A549 (cell line): ENCODE results near the gene BRAP. TPM values are rescaled to one million over a fixed set of nuclear protein-coding genes. Genes with fewer than 3 reads are reported as not detected.
A peak's percentile ranks its signal among the peaks of the same experiment; 100 is the strongest.

Experiments used
- ATAC-seq, 2 experiments: fragments of 200-7000 bp in 1 of 2; fragments of >200 bp in 1 of 2; cut with Nextera tagmentation in 1 of 2; cut with Tn5 transposase in 1 of 2; 3 replicates each; pipeline versions ENCODE4 v1.8.0 to v1.9.1; 2018 to 2020; ENCODE audit warnings: mild to moderate bottlenecking in 1 of 2, moderate library complexity in 1 of 2
- CTCF ChIA-PET: fragments of 300-600 bp; sonication (Branson Sonifier 250); formaldehyde crosslinking; extraction: SDS; loops from one replicate; lab custom pipeline; 2021; ENCODE audit warnings: antibody characterized with exemption, inconsistent platforms; lab: Yijun Ruan, JAX
- POLR2A ChIA-PET: fragments of 350-600 bp; formaldehyde crosslinking; extraction: SDS; loops from one replicate; lab custom pipeline; 2021; ENCODE audit warnings: antibody characterized with exemption, inconsistent platforms; lab: Yijun Ruan, JAX
- DNase-seq, 2 experiments: peaks; one replicate each; pipeline versions ENCODE4 v3.0.0 to v3.0.0-alpha.2; 2011 to 2016; ENCODE audit warnings: low read depth in 1 of 2, low spot score in 1 of 2
- FAIRE-seq: peaks from 2 replicates; lab custom pipeline; 2011; peaks lifted over from hg19 to GRCh38; lab: Jason Lieb, UNC
- H3K27ac ChIP-seq, 2 experiments: fragments of >200 bp; sonication (Bioruptor Twin); formaldehyde crosslinking; 3 replicates each; pipeline ENCODE4 v1.5.1; 2016 to 2017
- H3K4me1 ChIP-seq: fragments of >200 bp; sonication (Bioruptor Twin); formaldehyde crosslinking; 3 replicates; pipeline ENCODE4 v1.6.1; 2016
- H3K4me2 ChIP-seq: fragments of >200 bp; sonication (Bioruptor Twin); formaldehyde crosslinking; 3 replicates; pipeline ENCODE4 v1.6.1; 2016
- H3K4me3 ChIP-seq: fragments of >200 bp; sonication (Bioruptor Twin); formaldehyde crosslinking; 3 replicates; pipeline ENCODE4 v1.5.1; 2016
- H3K9me3 ChIP-seq: fragments of >200 bp; sonication (Bioruptor Twin); formaldehyde crosslinking; 3 replicates; pipeline ENCODE4 v1.6.1; 2016
- CBX2 ChIP-seq: fragments of 200-600 bp; sonication (generic); IDR thresholded peaks from 2 replicates; pipeline ENCODE4 v1.6.1; 2016; ENCODE audit warnings: low read depth, mild to moderate bottlenecking, borderline replicate concordance
- CBX8 ChIP-seq: fragments of 200-600 bp; sonication (generic); IDR thresholded peaks from 2 replicates; pipeline ENCODE4 v1.6.1; 2016
- CHD2 ChIP-seq: fragments of 150-350 bp; IDR thresholded peaks from 2 replicates; pipeline ENCODE4 v1.6.1; 2014; ENCODE audit warnings: low read length; ENCODE audit not compliant: partially characterized antibody
- CHD4 ChIP-seq: fragments of 200-600 bp; sonication (generic); IDR thresholded peaks from 2 replicates; pipeline ENCODE4 v1.6.1; 2016; ENCODE audit warnings: antibody characterized with exemption, mild to moderate bottlenecking, borderline replicate concordance
- EHF ChIP-seq: fragments of 250-450 bp; sonication (Bioruptor Pico); IDR thresholded peaks from 2 replicates; pipeline ENCODE4 v1.5.0; 2020; ENCODE audit warnings: mild to moderate bottlenecking
- EHMT2 ChIP-seq: fragments of 200-600 bp; sonication (generic); IDR thresholded peaks from 2 replicates; pipeline ENCODE4 v1.6.1; 2016; ENCODE audit warnings: antibody characterized with exemption, low read depth, mild to moderate bottlenecking, moderate library complexity
- ELK1 ChIP-seq: fragments of 150-350 bp; IDR thresholded peaks from 2 replicates; pipeline ENCODE4 v1.6.1; 2014; ENCODE audit warnings: low read depth, mild to moderate bottlenecking, low read length
- EP300 ChIP-seq, 2 experiments: fragments of >200 bp; sonication (Bioruptor Twin); formaldehyde crosslinking; IDR thresholded peaks; 2 replicates in 1 of 2; 3 replicates in 1 of 2; pipeline ENCODE4 v1.6.1; 2016 to 2017
- ESRRA ChIP-seq: fragments of 150-350 bp; IDR thresholded peaks from 2 replicates; pipeline ENCODE4 v1.6.1; 2014; ENCODE audit warnings: mild to moderate bottlenecking, low read length, borderline replicate concordance
- FOSL2 ChIP-seq, 2 experiments: fragments of 450-650 bp in 1 of 2; fragments of >200 bp in 1 of 2; sonication (Bioruptor Twin) in 1 of 2; formaldehyde crosslinking; IDR thresholded peaks; 2 replicates each; pipeline versions ENCODE4 v1.5.0 to v1.6.1; 2016 to 2020; ENCODE audit warnings: mild to moderate bottlenecking in 1 of 2, moderate library complexity in 1 of 2
- GATA3 ChIP-seq: IDR thresholded peaks from 2 replicates; pipeline ENCODE4 v1.6.1; 2012; ENCODE audit warnings: borderline replicate concordance
- HDAC2 ChIP-seq: fragments of 200-600 bp; sonication (generic); IDR thresholded peaks from 2 replicates; pipeline ENCODE4 v1.6.1; 2016
- HEYL ChIP-seq: fragments of 250-450 bp; sonication (Bioruptor Pico); IDR thresholded peaks from 2 replicates; pipeline ENCODE4 v1.8.0; 2021; ENCODE audit warnings: mild to moderate bottlenecking, moderate library complexity
- JUN ChIP-seq, 2 experiments: fragments of >200 bp; sonication (Bioruptor Twin); formaldehyde crosslinking; IDR thresholded peaks; 2 replicates in 1 of 2; 3 replicates in 1 of 2; pipeline ENCODE4 v1.6.1; 2016 to 2017
- MAFK ChIP-seq: fragments of 450-650 bp; IDR thresholded peaks from 2 replicates; pipeline ENCODE4 v1.6.1; 2014; ENCODE audit not compliant: partially characterized antibody
- MAX ChIP-seq: IDR thresholded peaks from 2 replicates; pipeline ENCODE4 v1.6.1; 2012
- MAZ ChIP-seq: fragments of 150-350 bp; IDR thresholded peaks from 2 replicates; pipeline ENCODE4 v1.6.1; 2014; ENCODE audit warnings: antibody characterized with exemption, low read depth, low read length, borderline replicate concordance
- MYC ChIP-seq: IDR thresholded peaks from 2 replicates; pipeline ENCODE4 v1.6.1; 2012; ENCODE audit warnings: mild to moderate bottlenecking, inconsistent platforms, low read length, improper control_type of control experiment, borderline replicate concordance
- NFE2L2 ChIP-seq: fragments of 150-350 bp; conservative IDR thresholded peaks from 2 replicates; pipeline ENCODE4 v1.6.1; 2014; ENCODE audit warnings: low read length
- NPAS2 ChIP-seq: fragments of 250-450 bp; sonication (Bioruptor Pico); IDR thresholded peaks from 2 replicates; pipeline ENCODE4 v1.8.0; 2022; ENCODE audit warnings: mild to moderate bottlenecking, moderate library complexity, borderline replicate concordance
- NR3C1 ChIP-seq: fragments of >200 bp; sonication (Bioruptor Twin); formaldehyde crosslinking; IDR thresholded peaks from 3 replicates; pipeline ENCODE4 v1.6.1; 2017
- POLR2A ChIP-seq: IDR thresholded peaks from 2 replicates; pipeline ENCODE4 v1.6.1; 2012; ENCODE audit warnings: mild to moderate bottlenecking, low read length
- POLR2AphosphoS2 ChIP-seq: conservative IDR thresholded peaks from 2 replicates; pipeline ENCODE4 v1.6.1; 2012; ENCODE audit warnings: low read length, improper control_type of control experiment, inconsistent platforms
- RARB ChIP-seq: fragments of 250-450 bp; sonication (Bioruptor Pico); IDR thresholded peaks from 2 replicates; pipeline ENCODE4 v1.8.0; 2021; ENCODE audit warnings: mild to moderate bottlenecking, moderate library complexity
- RFX5 ChIP-seq: fragments of 450-650 bp; IDR thresholded peaks from 2 replicates; pipeline ENCODE4 v1.7.1; 2014; ENCODE audit warnings: antibody characterized with exemption, mild to moderate bottlenecking, moderate library complexity
- SMC3 ChIP-seq: fragments of >200 bp; sonication (Bioruptor Twin); formaldehyde crosslinking; IDR thresholded peaks from 3 replicates; pipeline ENCODE4 v1.6.1; 2018; ENCODE audit warnings: inconsistent platforms
- TFCP2L1 ChIP-seq: fragments of 250-450 bp; sonication (Bioruptor Pico); IDR thresholded peaks from 2 replicates; pipeline ENCODE4 v1.5.0; 2021; ENCODE audit warnings: mild to moderate bottlenecking
- ZC3H11A ChIP-seq: fragments of 450-650 bp; IDR thresholded peaks from 2 replicates; pipeline ENCODE4 v1.6.1; 2014; ENCODE audit warnings: antibody characterized with exemption, mild to moderate bottlenecking
- ZNF302 ChIP-seq: fragments of 250-450 bp; sonication (Bioruptor Pico); IDR thresholded peaks from 2 replicates; pipeline ENCODE4 v1.9.0; 2021; ENCODE audit warnings: inconsistent platforms, mild to moderate bottlenecking, moderate library complexity
- ZSCAN20 ChIP-seq: fragments of 250-450 bp; sonication (Bioruptor Pico); IDR thresholded peaks from 2 replicates; pipeline ENCODE4 v1.8.0; 2022; ENCODE audit warnings: mild to moderate bottlenecking, moderate library complexity
- WGBS: methylation state at CpG from one replicate; pipeline ENCODE4 v1.1.6; 2017; ENCODE audit errors: missing lambda C conversion rate; 5-methylcytosine and 5-hydroxymethylcytosine counted together
- polyA plus RNA-seq, 4 experiments: library from polyadenylated mRNA; depleted of rRNA in 3 of 4; stranded (reverse); fragments of >200 nt; fragmentation: RNase III in 1 of 4; extraction: RNeasy Plus Mini Kit Qiagen cat#74134 plus additional on column Dnase treatment in 1 of 4; gene quantifications; 2 replicates in 3 of 4; 3 replicates in 1 of 4; pipeline ENCODE4 v1.2.3, GENCODE V29; 2011 to 2017
- TF ChIP-seq, protein P1 (sequence below): fragments of 450-650 bp; IDR thresholded peaks from 2 replicates; pipeline ENCODE4 v1.6.1; 2014; ENCODE audit warnings: antibody characterized with exemption
- TF ChIP-seq, protein P2 (sequence below): IDR thresholded peaks from 2 replicates; pipeline ENCODE4 v1.6.1; 2012; ENCODE audit warnings: low read depth, borderline replicate concordance

The BRAP gene
- polyA plus RNA-seq, 2 of the 4 experiments (the other 2 are of a cell fraction), result 13.0 to 29.7 TPM

GRCh38 chr12:111685811-111686573 lies at the start of gene BRAP, which contains the start of gene ACAD10 (continued):
- TF ChIP-seq, protein P1, sequence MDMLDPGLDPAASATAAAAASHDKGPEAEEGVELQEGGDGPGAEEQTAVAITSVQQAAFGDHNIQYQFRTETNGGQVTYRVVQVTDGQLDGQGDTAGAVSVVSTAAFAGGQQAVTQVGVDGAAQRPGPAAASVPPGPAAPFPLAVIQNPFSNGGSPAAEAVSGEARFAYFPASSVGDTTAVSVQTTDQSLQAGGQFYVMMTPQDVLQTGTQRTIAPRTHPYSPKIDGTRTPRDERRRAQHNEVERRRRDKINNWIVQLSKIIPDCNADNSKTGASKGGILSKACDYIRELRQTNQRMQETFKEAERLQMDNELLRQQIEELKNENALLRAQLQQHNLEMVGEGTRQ, result no peak
- TF ChIP-seq ZC3H11A (no peak), MYC (no peak; the same call in 1 of the 2 replicates), POLR2AphosphoS2 (no peak), MAX (peak; percentile 81), CBX2 (no peak), HDAC2 (peak; percentile 84), SMC3 (no peak), NFE2L2 (no peak), TFCP2L1 (CRISPR knock-in tag) (no peak), CHD2 (no peak), ZNF302 (CRISPR knock-in tag) (no peak), EHF (CRISPR knock-in tag) (no peak), EHMT2 (no peak), JUN (IDR thresholded peaks at IDR 0.05) (peak; percentile 90 to 92), RFX5 (peak; percentile 68; the same call in 1 of the 2 replicates), CBX8 (no peak), MAFK (peak; percentile 14), CHD4 (peak; percentile 58; the same call in 1 of the 2 replicates), MAZ (0 out of 2 replicates have a peak, but pooled peaks have one; percentile 9), GATA3 (0 out of 2 replicates have a peak, but pooled peaks have one; percentile 52), RARB (no peak), HEYL (no peak), ZSCAN20 (CRISPR knock-in tag) (no peak), EP300 (IDR thresholded peaks at IDR 0.05) (no peak), NPAS2 (no peak), ELK1 (no peak), POLR2A (peak; percentile 93), NR3C1 (no peak)
- TF ChIP-seq, protein P2, sequence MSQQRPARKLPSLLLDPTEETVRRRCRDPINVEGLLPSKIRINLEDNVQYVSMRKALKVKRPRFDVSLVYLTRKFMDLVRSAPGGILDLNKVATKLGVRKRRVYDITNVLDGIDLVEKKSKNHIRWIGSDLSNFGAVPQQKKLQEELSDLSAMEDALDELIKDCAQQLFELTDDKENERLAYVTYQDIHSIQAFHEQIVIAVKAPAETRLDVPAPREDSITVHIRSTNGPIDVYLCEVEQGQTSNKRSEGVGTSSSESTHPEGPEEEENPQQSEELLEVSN, result no peak

DNA sequence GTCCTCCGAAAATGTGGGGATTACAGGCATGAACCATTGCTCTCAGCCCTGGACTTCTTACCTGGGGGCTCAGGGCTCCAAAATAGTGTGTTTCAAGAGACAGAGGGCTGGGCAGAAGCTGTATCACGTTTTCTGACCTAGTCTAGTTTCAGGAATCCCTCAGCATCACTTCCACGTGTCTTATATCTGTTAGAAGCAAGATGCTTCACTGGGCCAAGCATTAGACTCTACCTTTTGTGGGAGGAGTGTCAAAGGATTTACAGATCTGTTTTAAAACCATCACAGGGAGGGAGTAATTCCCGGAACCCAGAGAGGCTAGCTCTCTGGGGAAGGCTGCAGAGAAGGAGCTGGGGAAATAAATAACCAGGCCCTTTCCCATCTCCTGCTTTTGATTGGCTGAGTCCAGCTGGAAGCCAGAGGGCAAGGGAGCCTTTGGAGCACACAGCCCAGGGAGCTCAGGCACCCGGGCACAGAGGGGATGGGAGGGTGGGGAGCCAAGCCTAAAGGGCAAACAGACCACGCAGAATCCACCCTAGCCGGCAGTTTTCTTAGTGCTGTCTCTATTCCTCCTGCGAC lies 47.7 kb upstream of the BRAP start:
- TF ChIP-seq ZSCAN20 (CRISPR knock-in tag) (no peak), TFCP2L1 (CRISPR knock-in tag) (no peak), SMC3 (no peak), RFX5 (no peak), ESRRA (no peak), FOSL2 (IDR thresholded peaks at IDR 0.05) (no peak), FOSL2 (CRISPR knock-in tag; IDR thresholded peaks at IDR 0.05) (no peak), NFE2L2 (no peak)
- TF ChIP-seq, all 56 proteins: peak for 0
- 84% methylated on average over 8 of the region's 8 CpGs for WGBS
- Histone ChIP-seq H3K27ac (no peak overlapping the region), H3K4me3 (no peak overlapping the region), H3K9me3 (no peaks in the 10 kb centered on the region), H3K4me2 (no peak overlapping the region), H3K4me1 (no peaks in the 10 kb centered on the region)
- ChIA-PET POLR2A (no interaction called here), CTCF (interaction anchor here (1.3 to 2.0 kb wide), 2 partner anchors 19 to 33 kb away, joined by 3 to 8 read pairs; no protein-coding TSS in a partner anchor)
- ATAC-seq (no peak; a peak in 1 of 6 replicates), FAIRE-seq (no peak), DNase-seq (no peak)
